Panc1 (cell line): ENCODE data around the gene SEPTIN8.

Experiments
- POLR2AphosphoS5 ChIP-seq: IDR thresholded peaks from 2 replicates; pipeline ENCODE4 v1.6.1; 2012; ENCODE audit warnings: mild to moderate bottlenecking, low read depth, low read length, moderate library complexity
- SIN3A ChIP-seq: IDR thresholded peaks from 2 replicates; pipeline ENCODE4 v1.6.1; 2012; ENCODE audit warnings: low read depth, mild to moderate bottlenecking, low read length, moderate library complexity, borderline replicate concordance; ENCODE audit not compliant: insufficient read depth
- TCF7L2 ChIP-seq: IDR thresholded peaks from 2 replicates; pipeline ENCODE4 v1.6.1; 2011; ENCODE audit warnings: mild to moderate bottlenecking, low read depth, low read length, inconsistent platforms
- TF ChIP-seq, protein P1 (sequence below): fragments of 450-650 bp; IDR thresholded peaks from 2 replicates; pipeline ENCODE4 v1.5.1; 2017; ENCODE audit warnings: mild to moderate bottlenecking
- TF ChIP-seq, protein P2 (sequence below), 2 experiments: IDR thresholded peaks; 2 replicates each; pipeline ENCODE4 v1.6.1; 2011 to 2012; ENCODE audit warnings: low read depth in 2 of 2, control low read depth in 1 of 2, low read length in 1 of 2, mild to moderate bottlenecking in 1 of 2, moderate library complexity in 1 of 2; ENCODE audit not compliant: insufficient read depth in 1 of 2

DNA sequence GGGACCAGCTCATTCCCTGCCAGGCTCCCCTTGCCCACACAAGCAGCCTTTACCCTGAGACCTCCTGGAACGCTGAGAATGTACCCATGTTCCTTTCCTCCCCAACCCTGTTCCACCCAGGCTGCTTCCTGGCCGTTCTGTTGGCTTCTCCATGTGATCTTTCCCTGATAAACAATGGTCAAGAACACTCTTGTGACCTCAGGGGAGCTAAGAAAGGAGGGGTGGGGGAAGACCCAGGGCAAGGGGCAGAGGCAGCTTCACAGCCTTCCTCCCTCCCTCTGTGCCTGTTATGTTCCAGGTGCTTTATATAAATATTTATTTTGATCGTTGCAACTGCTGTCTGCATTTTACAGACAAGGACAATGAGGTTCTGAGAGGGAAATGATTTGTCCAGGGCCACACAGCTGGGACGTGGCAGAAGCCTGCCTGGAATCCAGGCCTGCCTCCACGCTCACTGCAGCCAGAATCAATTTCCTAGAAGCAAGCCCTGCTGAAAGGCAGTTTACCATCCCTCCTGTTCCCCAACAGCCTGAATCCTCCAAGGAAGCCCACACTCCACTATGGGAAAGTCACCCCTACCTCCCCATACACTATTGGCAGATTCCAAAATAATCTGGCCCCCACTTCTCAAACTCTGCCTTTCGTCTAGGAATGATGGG lies 49.5 kb upstream of the SEPTIN8 start:
- TF ChIP-seq POLR2AphosphoS5 (no peak), TCF7L2 (no peak), SIN3A (no peak)
- TF ChIP-seq, protein P1, sequence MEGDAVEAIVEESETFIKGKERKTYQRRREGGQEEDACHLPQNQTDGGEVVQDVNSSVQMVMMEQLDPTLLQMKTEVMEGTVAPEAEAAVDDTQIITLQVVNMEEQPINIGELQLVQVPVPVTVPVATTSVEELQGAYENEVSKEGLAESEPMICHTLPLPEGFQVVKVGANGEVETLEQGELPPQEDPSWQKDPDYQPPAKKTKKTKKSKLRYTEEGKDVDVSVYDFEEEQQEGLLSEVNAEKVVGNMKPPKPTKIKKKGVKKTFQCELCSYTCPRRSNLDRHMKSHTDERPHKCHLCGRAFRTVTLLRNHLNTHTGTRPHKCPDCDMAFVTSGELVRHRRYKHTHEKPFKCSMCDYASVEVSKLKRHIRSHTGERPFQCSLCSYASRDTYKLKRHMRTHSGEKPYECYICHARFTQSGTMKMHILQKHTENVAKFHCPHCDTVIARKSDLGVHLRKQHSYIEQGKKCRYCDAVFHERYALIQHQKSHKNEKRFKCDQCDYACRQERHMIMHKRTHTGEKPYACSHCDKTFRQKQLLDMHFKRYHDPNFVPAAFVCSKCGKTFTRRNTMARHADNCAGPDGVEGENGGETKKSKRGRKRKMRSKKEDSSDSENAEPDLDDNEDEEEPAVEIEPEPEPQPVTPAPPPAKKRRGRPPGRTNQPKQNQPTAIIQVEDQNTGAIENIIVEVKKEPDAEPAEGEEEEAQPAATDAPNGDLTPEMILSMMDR, result no peak
- TF ChIP-seq, protein P2, sequence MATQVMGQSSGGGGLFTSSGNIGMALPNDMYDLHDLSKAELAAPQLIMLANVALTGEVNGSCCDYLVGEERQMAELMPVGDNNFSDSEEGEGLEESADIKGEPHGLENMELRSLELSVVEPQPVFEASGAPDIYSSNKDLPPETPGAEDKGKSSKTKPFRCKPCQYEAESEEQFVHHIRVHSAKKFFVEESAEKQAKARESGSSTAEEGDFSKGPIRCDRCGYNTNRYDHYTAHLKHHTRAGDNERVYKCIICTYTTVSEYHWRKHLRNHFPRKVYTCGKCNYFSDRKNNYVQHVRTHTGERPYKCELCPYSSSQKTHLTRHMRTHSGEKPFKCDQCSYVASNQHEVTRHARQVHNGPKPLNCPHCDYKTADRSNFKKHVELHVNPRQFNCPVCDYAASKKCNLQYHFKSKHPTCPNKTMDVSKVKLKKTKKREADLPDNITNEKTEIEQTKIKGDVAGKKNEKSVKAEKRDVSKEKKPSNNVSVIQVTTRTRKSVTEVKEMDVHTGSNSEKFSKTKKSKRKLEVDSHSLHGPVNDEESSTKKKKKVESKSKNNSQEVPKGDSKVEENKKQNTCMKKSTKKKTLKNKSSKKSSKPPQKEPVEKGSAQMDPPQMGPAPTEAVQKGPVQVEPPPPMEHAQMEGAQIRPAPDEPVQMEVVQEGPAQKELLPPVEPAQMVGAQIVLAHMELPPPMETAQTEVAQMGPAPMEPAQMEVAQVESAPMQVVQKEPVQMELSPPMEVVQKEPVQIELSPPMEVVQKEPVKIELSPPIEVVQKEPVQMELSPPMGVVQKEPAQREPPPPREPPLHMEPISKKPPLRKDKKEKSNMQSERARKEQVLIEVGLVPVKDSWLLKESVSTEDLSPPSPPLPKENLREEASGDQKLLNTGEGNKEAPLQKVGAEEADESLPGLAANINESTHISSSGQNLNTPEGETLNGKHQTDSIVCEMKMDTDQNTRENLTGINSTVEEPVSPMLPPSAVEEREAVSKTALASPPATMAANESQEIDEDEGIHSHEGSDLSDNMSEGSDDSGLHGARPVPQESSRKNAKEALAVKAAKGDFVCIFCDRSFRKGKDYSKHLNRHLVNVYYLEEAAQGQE (IDR thresholded peaks at IDR 0.05; ENCODE audit: insufficient read depth in 1 of 2, low read depth in 2 of 2, low read length in 1 of 2), result no peak
